Mesenteric fat pad (tissue), 1 donor: Measurements from ENCODE around the gene ING5. TPM values are rescaled to one million over a fixed set of nuclear protein-coding genes. Genes with fewer than 3 reads are reported as not detected.

Experiments used
- DNase-seq: peaks from one replicate; pipeline ENCODE4 v3.0.0-alpha.2; 2020; ENCODE audit warnings: low spot score
- total RNA-seq: library from RNA; stranded (reverse); fragmentation: NEBNext Ultra II Directional; extraction: Animal tissue kit (Norgen Biotek cat#: 25700); gene quantifications from one replicate; pipeline ENCODE4 v1.2.1, GENCODE V29; 2021
- donor health status: DM: yes; HTN: yes; CAD: no.

The ING5 gene
- total RNA-seq, 1 donor from 2014 or later, result 29.1 TPM

- peak; percentile 74 for DNase-seq
These were observed 73.7 kb downstream of the ING5 start for GRCh38 chr2:241775223-241776177.

DNA sequence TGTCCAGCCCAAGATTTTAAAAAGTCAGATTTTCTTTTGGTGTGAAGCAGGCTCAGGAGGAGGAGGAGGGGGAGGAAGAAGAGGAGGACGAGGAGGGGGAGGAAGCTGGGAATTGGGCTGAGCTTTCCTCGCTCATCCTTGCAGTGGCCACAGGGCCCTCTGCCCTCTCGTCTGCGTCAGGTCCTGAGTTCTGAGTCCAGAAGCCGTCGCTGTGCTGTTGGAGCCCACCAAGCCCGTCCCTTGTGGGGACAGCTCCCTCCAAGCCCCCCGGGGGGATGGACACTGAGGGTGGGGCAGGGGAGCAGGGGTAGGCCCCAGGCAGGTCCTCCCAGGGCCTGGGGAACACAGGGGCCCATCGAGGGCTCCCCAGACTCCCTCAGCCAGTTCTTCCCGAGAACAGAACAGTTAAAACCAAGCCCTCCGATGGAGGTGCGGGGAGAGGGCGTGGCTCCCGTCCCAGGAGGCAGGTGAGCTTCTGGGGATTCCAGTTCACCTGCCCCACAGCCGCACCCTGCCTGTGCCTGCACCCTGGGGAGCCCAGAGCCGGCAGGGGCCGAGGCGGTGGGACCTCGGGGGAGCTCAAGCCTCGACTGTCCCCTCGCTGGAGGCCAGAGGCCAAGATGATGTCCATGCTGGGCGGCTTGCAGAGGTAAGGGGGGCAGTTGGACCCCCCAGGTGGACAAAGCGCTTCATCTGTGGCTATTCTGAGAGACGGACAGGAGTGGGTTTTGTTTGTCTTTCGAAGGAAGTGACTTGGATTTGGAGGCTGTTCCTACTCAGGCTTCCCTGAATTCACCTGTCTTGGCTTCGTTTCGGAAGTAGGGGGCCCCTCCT, 74.7 kb downstream of the ING5 start, which contains the start of gene GAL3ST2:
Gene GAL3ST2 (plus strand): TSS at position 487 of the 834 bp plus-strand sequence. CDS start 134 bp downstream, at position 621.
- peak; percentile 83 for DNase-seq

DNA sequence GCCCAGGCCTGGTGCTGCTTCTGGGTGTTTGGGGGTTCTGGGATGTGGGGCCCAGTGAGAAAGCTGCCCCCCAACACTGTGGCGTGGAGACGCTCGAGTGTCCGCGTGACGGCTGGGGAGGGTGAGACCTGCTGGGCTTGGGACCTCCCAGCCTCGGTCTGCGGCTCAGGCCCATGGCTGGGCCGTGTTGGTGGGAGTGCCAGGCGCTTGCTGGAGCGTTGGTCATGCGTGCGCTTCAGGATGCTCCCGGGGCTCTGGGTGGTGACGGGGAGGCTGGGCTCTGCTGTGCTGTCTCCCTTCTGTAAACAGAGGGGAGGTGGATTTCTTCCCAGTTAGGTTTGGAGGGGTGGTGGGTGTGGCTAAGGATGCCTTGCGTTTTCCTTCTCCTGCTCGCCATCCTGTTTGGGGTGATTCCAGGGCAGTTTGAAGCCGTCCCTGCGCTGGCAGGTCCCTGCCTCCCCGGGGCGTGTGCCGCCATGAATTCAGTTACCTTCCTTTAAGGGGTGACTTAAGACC, 75.4 kb downstream of the ING5 start:
- peak; percentile 67 for DNase-seq

GRCh38 chr2:241777686-241778627, 76.1 kb downstream of the ING5 start:
- DNase-seq, result peak; percentile 73

Other genes with a start within 250 kb of the ING5 start
- 95.5 TPM for gene STK25, start 193.5 kb upstream of the ING5 start, total RNA-seq
- 115 TPM for gene BOK, start 143.3 kb upstream of the ING5 start, total RNA-seq
- 48.7 TPM for gene THAP4, start 64.9 kb upstream of the ING5 start, total RNA-seq
- gene ATG4B, start 64.3 kb upstream of the ING5 start, total RNA-seq, result 50.4 TPM
- gene DTYMK, start 15.2 kb upstream of the ING5 start, total RNA-seq, result 22.1 TPM
- gene D2HGDH, start 32.6 kb downstream of the ING5 start, total RNA-seq, result 27.0 TPM
- not detected for gene GAL3ST2, start 74.8 kb downstream of the ING5 start, total RNA-seq
- 1.1 TPM for gene NEU4, start 107.2 kb downstream of the ING5 start, total RNA-seq
- gene PDCD1, start 156.9 kb downstream of the ING5 start, total RNA-seq, result 0.42 TPM
- gene RTP5, start 167.7 kb downstream of the ING5 start, total RNA-seq, result not detected